Measurements from ENCODE around the gene ECHS1. TPM values are rescaled to one million over a fixed set of nuclear protein-coding genes. Genes with fewer than 3 reads are reported as not detected.

ECHS1 gene
- total and polyA plus RNA-seq, 9 of the 15 experiments (the other 6 are each of a cell fraction or from before 2014, with no cell fraction given), result 16.6 to 100 (median 68.1) TPM

- no peak for TF ChIP-seq CREBBP (IDR thresholded peaks at IDR 0.05; ENCODE audit: low read depth, low read length)
- no peak for TF ChIP-seq ZFP91 (CRISPR knock-in tag; IDR thresholded peaks at IDR 0.05)
- no peak for TF ChIP-seq ZNF146 (CRISPR knock-in tag; IDR thresholded peaks at IDR 0.05; ENCODE audit: unreplicated experiment)
- no peak for TF ChIP-seq CREB5 (CRISPR knock-in tag; IDR thresholded peaks at IDR 0.05)
- TF ChIP-seq ZNF609 (CRISPR knock-in tag; IDR thresholded peaks at IDR 0.05; ENCODE audit: borderline replicate concordance), result no peak
- TF ChIP-seq ZNF79 (CRISPR knock-in tag; IDR thresholded peaks at IDR 0.05; ENCODE audit: low read depth), result no peak
- no peak for TF ChIP-seq BCLAF1 (IDR thresholded peaks at IDR 0.05; ENCODE audit: borderline replicate concordance in 1 of 2, control insufficient read depth in 1 of 2, low read depth in 2 of 2, low read length in 1 of 2)
- TF ChIP-seq PHF20 (IDR thresholded peaks at IDR 0.05; ENCODE audit: partially characterized antibody), result peak; percentile 44
- TF ChIP-seq KLF13 (tag; IDR thresholded peaks at IDR 0.05; ENCODE audit: borderline replicate concordance, low read depth), result peak; percentile 80; the same call in 1 of the 2 replicates
Observed at GRCh38 chr10:133373174-133374090, at the start of gene ECHS1 (continued).
